HG02981 (cell line): ENCODE measurements around the gene ZMYND10.

ENCODE experiments used
- ATAC-seq: cut with Tn5 transposase; IDR thresholded peaks from one replicate; pipeline ENCODE4 v1.9.1; 2021; ENCODE audit warnings: mild to moderate bottlenecking, moderate library complexity; ENCODE audit not compliant: unreplicated experiment

ZMYND10 gene

DNA sequence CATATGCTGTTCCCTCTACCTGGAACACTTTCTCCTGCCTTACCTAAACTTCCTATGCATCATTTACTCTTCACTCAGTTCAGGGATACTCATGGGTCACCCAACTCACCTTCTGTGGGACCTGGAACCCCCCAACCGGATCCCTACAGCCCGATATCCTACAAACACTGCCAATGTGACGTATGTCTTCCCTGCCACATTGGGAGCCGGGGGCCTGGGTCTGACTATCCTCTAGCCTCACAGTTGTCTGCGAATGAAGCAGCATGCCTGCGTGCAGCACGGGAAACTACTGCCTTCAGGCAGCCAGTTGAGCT lies 4.6 kb upstream of the ZMYND10 start:
- ATAC-seq = no peak

DNA sequence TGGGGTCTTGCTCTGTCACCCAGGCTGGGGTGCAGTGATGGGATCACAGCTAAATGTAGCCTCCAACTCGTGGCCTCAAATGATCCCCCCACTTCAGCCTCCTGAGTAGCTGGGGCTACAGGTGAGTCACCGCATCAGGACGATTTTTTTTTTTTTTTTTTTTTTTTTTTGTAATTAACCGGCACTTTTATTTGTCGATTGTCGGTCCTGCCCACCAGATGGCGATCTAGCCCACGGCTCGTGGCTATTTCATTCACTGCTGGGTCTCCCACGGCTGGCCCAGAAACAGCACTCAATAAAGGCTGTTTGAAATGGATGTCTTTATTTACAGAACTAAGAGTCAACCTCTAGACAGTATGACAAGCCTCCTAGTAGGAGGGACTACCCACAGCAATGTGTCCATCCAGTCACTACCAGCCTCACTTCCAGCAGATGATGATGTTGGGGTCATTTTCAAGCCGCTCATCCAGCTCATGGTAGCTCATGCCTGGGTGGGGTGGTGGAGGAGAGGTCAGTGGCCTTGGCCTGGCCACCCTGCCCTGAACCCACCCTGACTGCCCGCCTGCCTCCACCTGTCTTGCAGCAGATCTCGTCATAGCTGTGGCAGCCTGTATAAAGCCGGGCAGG lies 1.8 kb upstream of the ZMYND10 start:
- ATAC-seq = no peak

DNA sequence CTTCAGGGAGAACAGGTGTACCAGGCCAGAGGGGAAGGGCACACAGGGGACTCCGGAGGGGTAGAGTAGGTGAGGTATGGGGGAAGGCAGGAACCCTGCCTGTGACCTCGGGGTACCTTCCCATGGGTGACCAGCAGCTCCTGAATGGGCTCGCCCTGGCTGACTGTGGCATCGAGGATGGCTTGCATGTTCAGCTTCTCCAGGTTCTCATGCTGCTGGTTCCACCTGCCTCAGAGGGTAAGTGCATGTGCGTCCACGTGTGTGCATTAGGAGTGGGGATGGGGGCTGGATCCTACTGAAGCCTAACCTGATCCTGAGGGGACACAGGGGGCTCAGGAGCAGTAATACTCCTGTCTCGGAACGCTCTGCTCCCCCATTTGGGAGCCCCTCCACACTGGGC lies 524 bp downstream of the ZMYND10 start:
- no peak for ATAC-seq

DNA sequence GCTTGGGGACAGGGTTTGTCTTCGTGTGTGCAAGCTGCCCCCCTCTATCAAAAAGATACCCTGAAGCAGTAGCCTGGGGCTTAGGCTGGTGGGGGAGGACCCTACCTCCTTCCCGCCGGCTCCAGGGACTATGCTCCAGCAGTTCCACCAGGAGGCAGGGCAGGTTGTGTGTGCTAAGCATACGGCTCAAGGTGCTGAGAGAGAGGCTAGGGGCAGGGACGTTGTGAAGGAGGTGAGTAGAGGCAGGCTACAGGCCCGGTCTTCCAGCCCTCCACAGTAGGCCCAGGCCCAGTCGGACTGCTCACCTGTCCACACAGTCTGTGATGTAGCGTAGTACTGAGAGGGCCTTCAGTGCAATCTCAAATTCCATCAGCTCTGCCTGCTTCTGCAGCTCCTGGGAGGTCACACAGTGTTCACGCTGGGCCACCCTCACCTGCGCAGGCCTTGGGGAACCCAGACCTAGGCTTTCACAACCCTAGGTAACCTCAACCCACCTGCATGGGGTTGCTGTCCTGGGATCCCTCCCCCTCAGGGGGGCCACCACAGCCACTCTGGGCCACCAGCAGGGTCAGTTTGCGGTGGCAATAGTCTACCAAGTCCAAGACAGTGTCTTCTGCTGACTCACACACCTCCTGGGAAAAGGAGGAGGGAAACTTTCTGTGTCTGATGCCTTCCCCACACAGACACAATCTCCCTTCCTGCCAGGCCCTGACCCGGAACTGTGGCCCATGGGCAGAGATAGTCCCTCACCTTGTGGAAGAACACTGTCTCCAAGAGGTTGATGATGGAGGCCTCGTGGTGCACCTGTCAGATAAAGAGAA lies 2.5 kb downstream of the ZMYND10 start:
- no peak for ATAC-seq

DNA sequence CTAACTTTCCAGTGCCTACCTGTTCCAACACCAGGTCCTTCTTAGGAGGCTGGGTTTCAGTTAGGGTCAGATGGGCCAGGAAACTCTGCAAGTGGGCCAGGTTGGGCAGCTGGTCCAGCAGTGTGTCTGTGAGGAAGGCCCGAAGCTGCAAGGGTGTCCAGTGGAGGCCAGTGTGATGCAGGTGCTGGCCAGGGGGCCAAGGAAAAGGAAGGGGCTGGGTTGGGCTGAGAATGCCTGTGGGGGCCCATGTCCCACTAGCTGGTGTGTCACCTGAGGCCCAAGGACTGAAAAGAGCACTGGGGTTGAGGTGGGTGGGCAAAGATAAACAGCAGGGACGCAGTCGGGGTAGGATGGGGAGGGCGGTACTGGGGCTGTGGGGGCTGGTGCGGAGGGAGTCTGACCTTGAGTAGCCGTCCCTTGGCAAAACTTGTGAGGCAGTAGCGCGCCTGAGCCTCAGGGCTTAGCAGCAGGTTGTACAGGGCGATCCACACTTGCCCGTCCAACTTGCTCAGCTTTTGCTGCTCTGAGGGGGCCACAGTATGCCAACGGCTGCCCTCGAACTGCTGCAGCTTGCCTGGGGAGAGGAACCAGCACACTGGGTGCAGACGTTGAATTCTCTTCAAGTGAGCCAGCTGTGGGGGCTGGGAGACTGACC lies 3.4 kb downstream of the ZMYND10 start:
- ATAC-seq = no peak

- no peak for ATAC-seq
Observed at GRCh38 chr3:50341537-50341936, 4.0 kb downstream of the ZMYND10 start.

GRCh38 chr3:50340448-50341329 lies 4.8 kb downstream of the ZMYND10 start, which contains the start of gene RASSF1:
Gene RASSF1 (minus strand): TSS chr3:50340836. CDS start chr3:50340805, 31 bp downstream.
- ATAC-seq = no peak

GRCh38 chr3:50340147-50340447 lies 5.4 kb downstream of the ZMYND10 start:
- ATAC-seq = no peak

DNA sequence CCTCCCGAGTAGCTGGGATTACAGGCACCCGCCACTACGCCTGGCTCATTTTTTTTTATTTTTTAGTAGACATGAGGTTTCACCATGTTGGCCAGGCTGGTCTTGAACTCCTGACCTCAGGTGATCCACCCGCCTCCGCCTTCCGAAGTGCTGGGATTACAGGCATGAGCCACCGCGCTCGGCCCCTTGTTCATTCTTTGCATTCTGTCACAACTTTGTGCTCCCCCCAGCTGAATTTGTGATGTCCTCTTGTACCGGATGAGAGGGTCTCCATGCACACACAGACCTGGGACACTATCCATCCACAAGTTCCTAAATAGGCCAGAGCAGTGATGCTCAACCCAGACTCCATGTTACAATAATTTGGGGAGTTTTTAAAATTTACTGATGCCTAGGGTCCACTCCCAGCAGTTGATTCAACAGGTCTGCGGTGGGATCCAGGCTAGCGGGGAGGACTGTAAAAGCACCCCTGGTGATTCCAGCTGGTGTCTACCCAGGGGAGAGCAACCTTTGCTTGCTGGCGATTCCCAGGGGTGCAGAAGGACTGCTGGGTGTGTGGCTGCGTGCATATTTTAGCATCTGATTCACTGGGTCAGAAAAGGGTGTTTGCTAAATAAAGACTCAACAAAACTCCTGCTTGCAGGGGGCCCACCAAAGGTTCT lies 5.9 kb downstream of the ZMYND10 start:
- ATAC-seq = no peak

GRCh38 chr3:50338965-50339364 lies 6.6 kb downstream of the ZMYND10 start:
- ATAC-seq = no peak

DNA sequence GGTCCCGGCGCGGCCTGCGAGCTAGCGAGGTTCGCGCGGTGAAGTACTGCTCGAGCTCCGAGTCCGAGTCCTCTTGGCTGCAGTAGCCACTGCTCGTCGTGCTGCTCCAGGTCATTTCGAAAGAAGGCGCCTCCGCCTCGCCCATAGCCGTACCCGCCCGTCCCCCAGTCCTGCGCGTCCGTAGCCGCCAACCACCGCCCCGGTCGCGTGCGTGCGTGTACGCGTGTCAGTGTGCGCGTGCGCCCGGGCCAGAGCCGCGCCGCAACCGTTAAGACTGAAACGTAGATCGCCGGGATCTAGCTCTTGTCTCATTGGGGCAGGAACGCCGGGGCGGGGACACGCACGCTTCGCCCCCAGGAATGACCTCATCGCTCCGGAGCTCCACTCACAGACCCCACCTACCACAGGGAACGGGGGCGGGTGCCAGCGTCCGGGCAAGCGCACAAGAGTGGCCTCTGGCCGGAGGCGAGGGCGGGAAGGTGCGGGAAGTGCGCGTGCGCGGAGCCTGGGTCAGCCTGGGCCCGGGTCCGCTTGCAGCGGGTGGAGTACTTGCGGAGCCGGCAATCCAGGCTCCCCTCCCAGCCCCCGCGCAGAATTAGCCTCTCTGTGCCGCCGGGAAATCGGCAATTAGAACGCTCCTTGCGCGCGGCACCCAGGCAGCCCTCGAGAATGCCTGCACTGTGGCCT lies 8.2 kb downstream of the ZMYND10 start:
- peak; percentile 67 for ATAC-seq

GRCh38 chr3:50336452-50337174 lies 8.9 kb downstream of the ZMYND10 start:
- ATAC-seq = peak; percentile 26

DNA sequence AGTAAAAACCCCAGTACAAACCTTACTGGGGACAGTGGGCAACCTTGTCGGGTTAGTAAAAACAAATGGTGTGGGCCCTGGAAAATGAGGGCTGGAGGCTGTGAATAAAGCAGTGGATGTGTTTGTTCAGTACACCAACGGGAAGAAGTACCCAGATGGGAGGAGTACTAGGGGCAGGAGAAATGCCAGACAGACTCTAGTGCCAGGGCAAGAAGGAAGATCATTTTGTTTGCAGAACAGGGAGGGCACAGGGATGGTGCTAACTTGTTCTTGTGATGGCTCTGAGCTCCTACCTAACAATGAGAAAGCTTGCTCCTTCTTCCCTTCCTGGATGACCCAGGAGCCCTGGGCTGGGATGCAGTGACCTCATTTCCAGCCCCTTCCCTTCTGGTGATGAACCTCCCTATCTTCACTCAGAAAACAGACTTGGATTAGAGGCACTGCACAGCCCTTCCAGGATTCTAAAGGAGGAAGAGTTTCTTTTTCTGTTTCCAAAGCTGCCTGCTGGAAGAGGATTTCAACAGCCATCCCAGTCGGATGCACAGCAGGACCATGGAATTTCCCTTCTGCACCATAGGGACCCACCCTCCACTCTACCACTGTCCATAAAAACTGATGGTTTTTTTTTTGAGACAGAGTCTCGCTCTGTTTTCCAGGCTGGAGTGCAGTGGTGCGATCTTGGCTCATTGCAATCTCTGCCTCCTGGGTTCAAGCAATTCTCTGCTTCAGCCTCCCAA lies 11.0 kb downstream of the ZMYND10 start:
- ATAC-seq = no peak

- ATAC-seq = no peak
Observed at GRCh38 chr3:50333744-50334328, 11.7 kb downstream of the ZMYND10 start.

DNA sequence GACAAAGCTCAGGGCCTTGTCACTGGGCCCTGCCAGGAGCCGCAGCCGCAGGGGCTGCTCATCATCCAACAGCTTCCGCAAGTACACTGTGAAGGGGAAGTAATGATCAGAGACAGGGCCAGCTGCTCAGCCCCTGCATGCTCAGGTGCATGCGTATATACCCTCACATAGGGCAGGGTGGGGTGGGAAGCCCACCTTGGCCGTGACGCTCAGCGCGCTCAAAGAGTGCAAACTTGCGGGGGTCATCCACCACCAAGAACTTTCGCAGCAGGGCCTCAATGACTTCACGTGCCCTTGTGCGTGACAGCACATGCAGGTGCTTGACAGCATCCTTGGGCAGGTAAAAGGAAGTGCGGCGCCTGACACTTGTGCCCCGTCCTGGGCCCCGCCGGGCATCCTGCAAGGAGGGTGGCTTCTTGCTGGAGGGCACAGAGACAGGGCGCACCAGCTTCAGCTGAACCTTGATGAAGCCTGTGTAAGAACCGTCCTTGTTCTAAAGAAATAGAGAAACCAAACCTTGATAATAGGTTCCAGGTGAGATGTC lies 14.1 kb downstream of the ZMYND10 start:
- no peak for ATAC-seq

DNA sequence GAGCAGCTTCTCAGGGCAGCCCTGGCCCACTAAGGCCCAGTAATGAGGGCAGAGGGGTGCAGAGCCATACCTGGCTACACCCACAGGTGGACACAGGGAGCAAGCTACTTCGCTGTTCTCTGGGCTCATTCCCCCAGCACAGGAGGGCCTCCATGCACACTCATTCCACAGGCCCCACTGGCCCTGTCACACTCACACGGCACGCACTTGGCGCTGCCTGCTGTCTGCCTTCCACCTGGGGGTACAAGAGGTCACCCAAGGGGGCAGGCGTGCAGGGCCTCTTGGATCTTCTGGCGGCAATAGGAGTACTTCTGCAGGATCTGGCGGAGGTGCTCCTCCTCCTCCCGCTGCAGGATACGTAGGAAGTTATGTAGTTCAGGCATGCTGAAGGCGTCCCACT lies 15.2 kb downstream of the ZMYND10 start:
- no peak for ATAC-seq

- ATAC-seq = peak; percentile 79
Observed at GRCh38 chr3:50327943-50328691, 17.4 kb downstream of the ZMYND10 start, which contains the start of gene TUSC2. Gene TUSC2 (minus strand): TSS chr3:50328223. CDS start chr3:50328099, 124 bp downstream.
